ENCODE data around the gene EDEM1.

Gene EDEM1

GRCh38 chr3:5202222-5202621 is 14.7 kb downstream of the EDEM1 start:
- peak; percentile 75 for DNase-seq

- DNase-seq = peak; percentile 58
These were observed 17.8 kb downstream of the EDEM1 start for GRCh38 chr3:5205165-5205941.

DNA sequence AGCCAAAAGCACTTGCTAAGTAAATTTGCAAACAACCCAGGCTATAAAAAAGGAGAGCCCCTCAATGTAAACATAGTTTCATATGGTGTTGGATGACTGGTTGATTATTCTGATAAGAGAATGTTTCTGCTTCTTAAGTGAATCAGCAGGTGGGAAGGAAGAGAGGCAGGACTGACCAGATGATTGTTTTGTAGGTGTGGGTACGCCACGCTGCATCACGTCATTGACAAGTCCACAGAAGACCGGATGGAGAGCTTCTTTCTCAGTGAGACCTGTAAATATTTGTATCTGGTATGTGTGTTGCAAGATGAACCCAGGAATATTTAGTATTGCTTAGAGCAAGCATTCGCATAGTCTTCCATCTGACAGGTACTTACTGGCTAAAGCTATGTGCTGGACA is 23.4 kb downstream of the EDEM1 start:
- DNase-seq = no peak

- no peak for DNase-seq
These were observed 25.4 kb downstream of the EDEM1 start for GRCh38 chr3:5212628-5213573.

DNA sequence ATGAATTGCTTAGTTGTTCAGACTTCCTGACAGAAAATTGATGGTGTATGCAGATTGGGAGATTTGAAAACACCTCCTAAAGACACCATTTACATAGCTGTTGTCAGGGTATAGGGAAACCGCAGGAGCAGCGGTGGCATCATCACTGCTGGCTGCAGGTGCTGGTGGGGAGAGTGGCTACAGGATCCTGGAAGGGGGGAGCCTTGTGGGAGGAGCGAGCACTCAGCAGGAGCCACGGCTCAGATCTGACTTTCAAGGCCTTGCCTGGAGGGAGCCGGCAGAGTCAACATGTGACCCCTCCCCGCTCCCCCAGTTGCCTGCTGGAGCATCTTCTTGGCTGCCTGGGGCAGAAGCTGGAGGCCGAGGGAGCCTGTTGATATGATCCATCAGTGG is 26.1 kb downstream of the EDEM1 start:
- DNase-seq = no peak

DNA sequence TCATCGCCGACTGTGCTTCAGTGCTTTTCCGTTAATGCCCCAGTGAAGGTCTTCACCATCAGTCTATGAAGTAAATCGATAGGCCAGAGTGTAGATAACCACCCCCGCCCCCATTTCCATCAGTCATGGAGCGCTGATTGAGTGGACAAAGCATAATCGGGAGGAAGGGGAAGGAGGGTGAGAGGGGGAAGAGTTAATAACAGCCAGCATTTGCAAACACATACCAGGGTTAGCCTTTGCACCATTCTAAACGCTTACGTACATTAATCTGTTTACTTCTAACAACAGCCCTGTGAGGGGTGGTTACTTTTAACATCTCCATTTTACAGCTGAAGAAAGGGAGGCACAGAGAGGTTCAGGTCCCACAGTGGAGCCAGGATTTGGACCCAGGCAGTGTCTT is 26.8 kb downstream of the EDEM1 start:
- DNase-seq = no peak

DNA sequence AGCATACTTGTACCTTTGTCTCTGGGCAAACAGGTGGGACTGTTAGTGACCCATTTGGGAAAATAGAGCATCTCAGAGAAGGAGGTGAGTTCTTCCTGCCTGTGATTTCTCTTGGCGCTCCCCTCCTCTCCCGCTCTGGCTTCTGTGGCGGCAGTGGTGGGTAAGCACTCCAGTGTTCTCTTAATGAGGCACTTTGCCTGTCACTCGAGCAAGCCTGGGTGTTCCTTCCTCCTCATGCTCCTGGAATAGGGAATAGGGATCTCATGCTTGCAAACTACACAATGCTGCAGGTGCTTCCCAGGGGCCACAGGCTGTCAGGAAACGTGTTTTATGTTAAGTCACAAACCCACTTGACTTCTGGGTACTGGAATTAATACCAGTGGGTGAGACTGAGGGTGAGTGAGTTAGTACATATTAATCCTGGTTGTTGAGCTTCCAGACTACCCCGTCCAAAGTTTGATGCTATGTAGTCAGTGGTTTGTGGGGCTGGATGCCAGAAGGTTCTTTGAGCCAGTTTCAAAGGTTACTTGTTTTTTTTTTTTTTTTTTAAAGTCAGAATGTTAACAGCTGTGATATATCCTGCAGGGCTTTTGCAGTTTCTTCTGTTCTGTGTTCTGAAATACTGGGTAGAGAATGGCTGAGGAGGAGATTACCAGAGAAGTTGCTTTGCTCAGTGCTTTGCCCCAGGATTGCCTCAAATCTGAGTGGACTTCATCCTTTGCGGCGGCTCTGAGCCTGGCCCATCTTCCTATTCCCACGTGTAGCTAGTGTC is 30.5 kb downstream of the EDEM1 start:
- no peak for DNase-seq

DNA sequence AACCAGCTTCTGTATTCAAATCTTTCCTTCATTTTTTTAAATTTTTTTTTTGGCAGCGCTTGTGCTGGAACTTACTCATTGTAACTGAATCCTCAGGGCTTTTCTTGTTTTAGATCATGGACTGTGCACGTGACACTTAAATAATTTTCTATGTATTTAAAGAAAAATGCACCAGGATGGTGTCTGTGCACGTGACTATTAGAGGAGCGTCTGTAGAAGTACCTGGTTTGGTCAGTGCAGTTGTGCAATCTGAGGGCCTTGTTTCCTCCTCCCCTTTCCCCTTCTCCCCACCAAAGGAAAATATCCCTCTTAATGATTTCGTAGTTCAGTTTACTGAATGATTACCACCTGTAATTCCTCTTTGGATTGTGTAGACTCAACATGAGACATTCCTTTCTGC is 31.3 kb downstream of the EDEM1 start:
- no peak for DNase-seq

GRCh38 chr3:5219216-5219615 is 31.7 kb downstream of the EDEM1 start:
- no peak for DNase-seq

GRCh38 chr3:5220193-5220592 is 32.7 kb downstream of the EDEM1 start:
- no peak for DNase-seq

GRCh38 chr3:5220667-5221431 is 33.3 kb downstream of the EDEM1 start:
- no peak for DNase-seq

DNA sequence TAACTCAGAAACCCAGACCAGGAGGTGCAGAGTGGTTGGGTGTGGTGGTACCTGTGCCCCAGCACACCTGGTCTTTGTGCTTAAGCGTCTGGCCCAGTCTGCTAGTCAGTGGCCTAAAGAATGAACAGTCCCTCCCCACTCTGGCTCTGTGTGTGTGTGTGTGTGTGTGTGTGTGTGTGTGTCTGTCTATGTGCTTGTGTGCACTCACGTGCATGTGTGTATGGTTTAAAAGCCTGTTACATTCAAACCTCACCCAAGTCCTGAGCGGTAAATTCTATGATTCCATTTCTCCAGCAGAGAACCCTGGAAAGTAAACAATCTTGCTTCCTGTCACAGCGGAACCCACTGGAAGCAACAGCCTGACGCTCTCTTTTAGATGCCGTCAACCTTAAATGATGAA is 34.2 kb downstream of the EDEM1 start:
- no peak for DNase-seq

DNA sequence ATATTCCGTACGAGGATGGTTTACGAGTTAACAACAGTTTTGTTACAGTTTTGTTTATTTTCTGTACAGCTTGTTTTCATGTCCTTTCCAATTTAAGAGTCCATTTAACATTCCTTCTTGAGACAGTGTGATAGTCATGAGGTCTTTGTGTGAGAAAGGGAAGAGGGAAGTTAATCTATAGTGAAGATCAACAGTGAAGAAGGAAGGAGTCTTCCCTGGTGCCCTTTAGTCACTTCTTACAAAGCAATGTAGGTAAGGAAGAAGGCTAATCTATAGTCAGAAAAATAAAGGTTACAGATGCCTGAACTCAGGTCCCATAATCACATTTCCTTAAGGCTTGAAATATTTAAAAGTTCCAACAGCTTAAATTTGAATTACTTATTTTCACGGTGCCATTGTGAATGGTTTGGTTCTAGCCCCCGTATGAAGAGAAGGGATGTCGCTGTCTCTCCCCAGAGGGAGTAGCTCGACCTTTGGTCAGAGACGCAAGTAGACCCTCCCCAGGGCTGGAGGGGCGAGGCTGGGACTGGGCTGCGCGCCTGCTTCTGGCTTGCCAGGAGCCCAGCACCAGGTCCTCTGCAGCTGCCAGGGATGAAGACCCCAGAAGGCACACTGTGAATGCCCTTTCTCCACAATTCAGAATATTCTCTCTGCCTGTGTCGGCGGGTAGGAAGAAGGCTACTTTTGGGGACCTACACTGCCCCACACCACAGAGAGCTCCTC is 34.9 kb downstream of the EDEM1 start:
- no peak for DNase-seq

GRCh38 chr3:5226783-5227182 is 39.3 kb downstream of the EDEM1 start:
- peak; percentile 47 for DNase-seq

- no peak for DNase-seq
These were observed 40.3 kb downstream of the EDEM1 start for GRCh38 chr3:5227812-5228211.

GRCh38 chr3:5229414-5229813 is 41.9 kb downstream of the EDEM1 start:
- DNase-seq = no peak

- DNase-seq = no peak
These were observed 43.6 kb downstream of the EDEM1 start for GRCh38 chr3:5231074-5231473.

- no peak for DNase-seq
These were observed 44.0 kb downstream of the EDEM1 start for GRCh38 chr3:5231487-5231886.

DNA sequence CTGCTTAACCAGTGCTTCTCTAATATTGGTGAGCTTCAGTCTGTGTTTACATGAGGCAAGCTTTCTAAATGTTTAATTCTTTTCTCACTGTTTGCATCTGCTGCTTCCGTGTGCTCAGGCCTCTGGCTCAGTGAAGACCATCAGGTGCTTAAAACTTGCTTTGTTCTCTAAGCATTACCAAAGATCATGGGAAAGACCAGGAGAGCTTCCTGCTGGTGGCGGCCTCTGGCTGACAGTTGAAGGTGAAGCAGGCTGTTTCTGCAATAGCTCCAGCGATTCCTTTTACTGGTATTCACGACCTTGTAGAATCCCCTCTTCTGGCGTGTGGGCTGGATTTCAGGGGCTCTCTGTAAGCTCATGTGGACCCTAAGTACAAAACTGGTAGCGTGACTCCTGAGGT is 45.1 kb downstream of the EDEM1 start:
- DNase-seq = no peak

- no peak for DNase-seq
These were observed 45.5 kb downstream of the EDEM1 start for GRCh38 chr3:5233026-5233425.

- no peak for DNase-seq
These were observed 48.1 kb downstream of the EDEM1 start for GRCh38 chr3:5235655-5236054.

- DNase-seq = no peak
These were observed 51.0 kb downstream of the EDEM1 start for GRCh38 chr3:5238545-5238944.

All from fibroblast of skin of right biceps (primary cell).